ENCODE data around the gene SAMD11. TPM values are rescaled to one million over a fixed set of nuclear protein-coding genes. Genes with fewer than 3 reads are reported as not detected.

The SAMD11 gene
- total and polyA plus RNA-seq, 2 of the 8 experiments (the other 6 are each of a cell fraction or from before 2014, with no cell fraction given) = 0.18 to 0.30 TPM

GRCh38 chr1:916173-917075 lies 7.3 kb upstream of the SAMD11 start:
- Histone ChIP-seq H3K4ac (replicated peaks; ENCODE audit: insufficient read length, low read depth, low read length) (no peak overlapping the region), H3K79me2 (ENCODE audit: control insufficient read depth in 1 of 2, insufficient read depth in 2 of 2, low read length in 2 of 2) (no peaks in the 10 kb centered on the region), H3K27ac (ENCODE audit: low read depth, low read length) (no peak overlapping the region), H2BK15ac (ENCODE audit: low read length) (no peak overlapping the region), H2AFZ (ENCODE audit: low read length) (no peak overlapping the region), H4K91ac (replicated peaks; ENCODE audit: insufficient read length, low read length) (no peak overlapping the region), H3K4me3 (ENCODE audit: extremely low read depth in 1 of 4, insufficient read depth in 2 of 4, low read depth in 3 of 4, low read length in 4 of 4) (no peak overlapping the region), H3K4me1 (replicated peaks in 1 of 4; ENCODE audit: control insufficient read depth in 3 of 4, insufficient read depth in 4 of 4, low read length in 3 of 4) (peaks cover 0 to 11% (median 8%) of the 10 kb centered on the region in 4 experiments; a peak in 6 of 7 replicates), H3K56ac (replicated peaks; ENCODE audit: insufficient read length, low read depth, low read length) (no peak overlapping the region), H3K79me1 (ENCODE audit: low read depth, low read length) (no peaks in the 10 kb centered on the region), H4K20me1 (replicated peaks in 1 of 2; ENCODE audit: control insufficient read depth in 1 of 2, insufficient read depth in 2 of 2, low read length in 2 of 2) (peaks cover 6 to 15% of the 10 kb centered on the region in 2 experiments), H2BK5ac (ENCODE audit: low read depth, low read length) (no peak overlapping the region), H2BK20ac (ENCODE audit: low read length) (no peak overlapping the region), H2BK120ac (replicated peaks; ENCODE audit: low read depth, low read length) (no peak overlapping the region), H2BK12ac (ENCODE audit: low read depth, low read length) (no peak overlapping the region), H3K9me3 (ENCODE audit: insufficient read depth in 2 of 2, low read depth in 1 of 2, low read length in 1 of 2) (no peaks in the 10 kb centered on the region; a peak in 1 of 4 replicates), H3K4me2 (ENCODE audit: insufficient read depth in 1 of 2, low read depth in 2 of 2, low read length in 2 of 2) (no peak overlapping the region), H3K23me2 (ENCODE audit: low read depth, low read length) (no peaks in the 10 kb centered on the region), H3K36me3 (ENCODE audit: control insufficient read depth in 2 of 4, insufficient read depth in 4 of 4, low read length in 3 of 4) (no peaks in the 10 kb centered on the region), H3K14ac (ENCODE audit: insufficient read length) (no peak overlapping the region), H2AK5ac (ENCODE audit: low read depth, low read length) (no peak overlapping the region), H3K9ac (replicated peaks in 1 of 4; ENCODE audit: extremely low read depth in 1 of 4, low read depth in 3 of 4, low read length in 3 of 4) (no peak overlapping the region), H4K8ac (ENCODE audit: extremely low read depth, insufficient read depth, low read length) (peak overlapping the region; percentile 21), H3K18ac (ENCODE audit: extremely low read depth, low read length) (no peak overlapping the region), H4K5ac (ENCODE audit: insufficient read length, low read depth, low read length) (no peak overlapping the region), H3K23ac (ENCODE audit: insufficient read length) (no peak overlapping the region), H3K27me3 (replicated peaks in 1 of 4; ENCODE audit: control insufficient read depth in 3 of 4, extremely low read depth in 1 of 4, insufficient read depth in 3 of 4, low read length in 3 of 4) (peaks cover 17 to 94% (median 70%) of the 10 kb centered on the region in 4 experiments)
- ChIA-PET POLR2A (ENCODE audit: partially characterized antibody) (interaction anchor here (1.1 to 1.3 kb wide), 3 partner anchors 10 to 25 kb away, joined by 3 read pairs; no protein-coding TSS in a partner anchor), CTCF (ENCODE audit: partially characterized antibody) (interaction anchor here (1.1 to 2.5 kb wide), 4 partner anchors 11 to 68 kb away, joined by 4 to 14 read pairs (median 5); no protein-coding TSS in a partner anchor)
- FAIRE-seq (no peak), DNase-seq (ENCODE audit: low read depth in 1 of 2, low spot score in 2 of 2) (no peak)
- 82% methylated on average over 29 of the region's 31 CpGs; no CpG with 5 or more reads in 1 of the 2 experiments for WGBS, 2 experiments (ENCODE audit: extremely low coverage in 1 of 2, insufficient coverage in 1 of 2, insufficient read length in 1 of 2, insufficient replicate concordance in 2 of 2, low coverage in 1 of 2, low lambda C conversion rate in 2 of 2, missing lambda C conversion rate in 1 of 2)
- TF ChIP-seq HDAC6 (IDR thresholded peaks at IDR 0.05; ENCODE audit: low read depth, low read length) (no peak), ASH2L (IDR thresholded peaks at IDR 0.05; ENCODE audit: low read length) (no peak), NANOG (IDR thresholded peaks at IDR 0.05; ENCODE audit: insufficient read depth, low read depth, low read length, poor library complexity, severe bottlenecking) (no peak), RBBP5 (IDR thresholded peaks at IDR 0.05; ENCODE audit: borderline replicate concordance, low read depth, low read length) (no peak), CTBP2 (IDR thresholded peaks at IDR 0.05; ENCODE audit: borderline replicate concordance, insufficient read depth, insufficient read length, low read length) (no peak), CHD2 (IDR thresholded peaks at IDR 0.05; ENCODE audit: low read length) (no peak), CEBPB (IDR thresholded peaks at IDR 0.05; ENCODE audit: low read depth, low read length) (no peak), EGR1 (IDR thresholded peaks at IDR 0.05; ENCODE audit: borderline replicate concordance, low read depth, low read length) (no peak), SIN3A (conservative IDR thresholded peaks at IDR 0.05 in 1 of 2, IDR thresholded peaks at IDR 0.05 in 1 of 2; ENCODE audit: low read depth in 1 of 2, low read length in 2 of 2) (no peak), BCL11A (IDR thresholded peaks at IDR 0.05; ENCODE audit: low read depth in 2 of 2, low read length in 2 of 2) (no peak), CBX8 (IDR thresholded peaks at IDR 0.05; ENCODE audit: borderline replicate concordance, low read depth, low read length) (no peak)
